A673 (cell line): ENCODE measurements around the gene CLASP1. TPM values are rescaled to one million over a fixed set of nuclear protein-coding genes. Genes with fewer than 3 reads are reported as not detected.
"Not testable (repeated sequence)": the region's sequence is repeated elsewhere in the genome, so short reads cannot be mapped to it uniquely, and the experiment has no call there.

ENCODE experiments used
- BruUV-seq: library from RNA; stranded (reverse); fragments of 400-500 nt; replicated peaks from 2 replicates; lab custom pipeline; 2021; lab: Mats Ljungman, UMichigan
- CTCF ChIA-PET: fragments of 300-600 bp; sonication (Branson Sonifier 250); formaldehyde crosslinking; loops from one replicate; lab custom pipeline; 2022; ENCODE audit warnings: antibody characterized with exemption; lab: Charles Lee
- POLR2A ChIA-PET: fragments of 300-600 bp; sonication (Branson Sonifier 250); formaldehyde crosslinking; loops from one replicate; lab custom pipeline; 2022; ENCODE audit warnings: antibody characterized with exemption; ENCODE audit not compliant: low non-redundant PET; lab: Charles Lee
- DNase-seq: peaks from one replicate; pipeline ENCODE4 v3.0.0-alpha.2; 2015; ENCODE audit warnings: low spot score
- H3K27ac ChIP-seq: fragments of 200-600 bp; sonication (generic); 2 replicates; pipeline ENCODE4 v1.5.1; 2016; ENCODE audit warnings: mixed run types, low read depth, mild to moderate bottlenecking, mixed read lengths, antibody characterized with exemption, low read length; ENCODE audit not compliant: poor library complexity, severe bottlenecking
- H3K27me3 ChIP-seq: fragments of 200-600 bp; sonication (generic); replicated peaks from 2 replicates; pipeline ENCODE4 v1.6.1; 2017; ENCODE audit warnings: mixed run types, low read depth, mild to moderate bottlenecking, mixed read lengths, antibody characterized with exemption, low read length; ENCODE audit not compliant: insufficient read depth, poor library complexity
- H3K36me3 ChIP-seq: fragments of 200-600 bp; sonication (generic); 2 replicates; pipeline ENCODE4 v1.6.1; 2016; ENCODE audit warnings: mixed run types, mild to moderate bottlenecking, mixed read lengths, antibody characterized with exemption, low read length; ENCODE audit not compliant: insufficient read depth, poor library complexity, severe bottlenecking
- H3K4me1 ChIP-seq: fragments of 200-600 bp; sonication (generic); 2 replicates; pipeline ENCODE4 v1.6.1; 2017; ENCODE audit warnings: mixed run types, mild to moderate bottlenecking, mixed read lengths, antibody characterized with exemption, low read length; ENCODE audit not compliant: insufficient read depth, poor library complexity, severe bottlenecking
- H3K4me3 ChIP-seq: fragments of 200-600 bp; sonication (generic); 2 replicates; pipeline ENCODE4 v1.5.1; 2016; ENCODE audit warnings: low read depth, mixed run types, mild to moderate bottlenecking, mixed read lengths, low read length; ENCODE audit not compliant: poor library complexity, severe bottlenecking
- H3K9me3 ChIP-seq: fragments of 200-600 bp; sonication (generic); 2 replicates; pipeline ENCODE4 v1.6.1; 2016; ENCODE audit warnings: mixed run types, low read depth, mild to moderate bottlenecking, mixed read lengths, antibody characterized with exemption, low read length; ENCODE audit not compliant: poor library complexity, severe bottlenecking
- CTCF ChIP-seq: fragments of 300-800, 200-600 bp; sonication (generic); conservative IDR thresholded peaks from 2 replicates; pipeline ENCODE4 v1.5.1; 2017; ENCODE audit warnings: low read depth, mild to moderate bottlenecking, antibody characterized with exemption, low read length, moderate library complexity, mixed read lengths
- EZH2 ChIP-seq: fragments of 200-600 bp; sonication (generic); IDR thresholded peaks from 2 replicates; pipeline ENCODE4 v1.6.1; 2017; ENCODE audit warnings: borderline replicate concordance, low read depth, mild to moderate bottlenecking, mixed read lengths, antibody characterized with exemption, low read length; ENCODE audit not compliant: poor library complexity, severe bottlenecking
- intact Hi-C: fragments of 100-400 bp; cut with micrococcal nuclease; formaldehyde crosslinking; loops from one replicate; pipeline ENCODE4 v1.10.0; 2022; ENCODE audit not compliant: unreplicated experiment
- total RNA-seq: library from RNA; stranded (reverse); gene quantifications from 2 replicates; pipeline ENCODE4 v1.2.3, GENCODE V29; 2021

The CLASP1 gene
- total RNA-seq, 1 experiment from 2014 or later, result 69.1 TPM

GRCh38 chr2:121644715-121645114, 4.5 kb downstream of the CLASP1 start:
- TF ChIP-seq CTCF, result no peak
- no peak for TF ChIP-seq EZH2
- Histone ChIP-seq H3K4me1 (peaks cover 5% of the 10 kb centered on the region), H3K9me3 (no peaks in the 10 kb centered on the region), H3K27ac (no peak overlapping the region), H3K4me3 (no peak overlapping the region), H3K36me3 (no peaks in the 10 kb centered on the region), H3K27me3 (no peaks in the 10 kb centered on the region)
- BruUV-seq, result no TSS peak
- DNase-seq, result no peak
- intact Hi-C loops, result no loop called here
- ChIA-PET CTCF (no interaction called here), POLR2A (no interaction called here)

DNA sequence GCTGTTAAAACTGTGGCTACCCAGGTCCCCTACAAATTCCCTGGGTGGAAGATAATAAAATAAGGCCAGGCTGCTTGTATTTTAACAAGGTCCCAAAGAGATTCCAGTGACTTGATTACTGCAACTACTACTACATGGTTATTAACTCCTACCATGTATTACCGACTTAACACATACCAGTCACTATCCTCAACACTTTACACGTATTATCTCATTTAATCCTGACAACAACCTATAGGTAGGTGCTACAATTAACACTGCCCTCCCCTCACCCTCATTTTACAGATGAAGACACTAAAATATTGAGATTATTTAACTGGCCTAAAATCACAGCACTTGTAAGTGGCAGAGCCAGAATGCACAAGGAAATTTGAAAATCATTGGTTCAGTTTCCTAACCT, 5.4 kb downstream of the CLASP1 start:
- CTCF ChIA-PET, result no interaction called here
- H3K9me3 ChIP-seq, result no peaks in the 10 kb centered on the region
- POLR2A ChIA-PET, result interaction anchor here (0.7 kb wide), 1 partner anchor 1234 kb away, joined by 5 read pairs; no protein-coding TSS in a partner anchor

GRCh38 chr2:121640380-121641316, 8.6 kb downstream of the CLASP1 start:
- TF ChIP-seq CTCF (0 out of 2 replicates have a peak, but pooled peaks have one; percentile 13), EZH2 (no peak)
- Histone ChIP-seq H3K4me1 (no peaks in the 10 kb centered on the region), H3K9me3 (no peaks in the 10 kb centered on the region), H3K4me3 (no peak overlapping the region), H3K27ac (no peak overlapping the region), H3K27me3 (no peaks in the 10 kb centered on the region), H3K36me3 (peaks cover 4% of the 10 kb centered on the region)
- no TSS peak for BruUV-seq
- no peak for DNase-seq
- CTCF ChIA-PET, result no interaction called here
- POLR2A ChIA-PET, result no interaction called here
- intact Hi-C loops, result no loop called here

More for the DNA sequence above, 5.4 kb downstream of the CLASP1 start:
- H3K36me3 ChIP-seq, result peaks cover 4% of the 10 kb centered on the region
- H3K4me3 ChIP-seq, result no peak overlapping the region
- BruUV-seq, result no TSS peak
- no peaks in the 10 kb centered on the region for H3K27me3 ChIP-seq
- H3K27ac ChIP-seq, result no peak overlapping the region
- peaks cover 5% of the 10 kb centered on the region for H3K4me1 ChIP-seq
- intact Hi-C loops, result no loop called here
- no peak for DNase-seq
- TF ChIP-seq CTCF (no peak), EZH2 (no peak)

- DNase-seq, H3K36me3 ChIP-seq, H3K4me3 ChIP-seq, CTCF ChIA-PET, BruUV-seq, POLR2A ChIA-PET, H3K27ac ChIP-seq, H3K9me3 ChIP-seq, intact Hi-C loops, H3K4me1 ChIP-seq, H3K27me3 ChIP-seq: not testable (repeated sequence)
These were observed 9.4 kb downstream of the CLASP1 start for GRCh38 chr2:121639846-121640245.
